Muscle of leg (tissue), 11 donors: ENCODE results near the gene PRDM16. TPM values are rescaled to one million over a fixed set of nuclear protein-coding genes. Genes with fewer than 3 reads are reported as not detected.
A peak's percentile ranks its signal among the peaks of the same experiment; 100 is the strongest.

Experiments
- DNase-seq: peaks from one replicate; pipeline ENCODE4 v3.0.0; 2013
- H3K27ac ChIP-seq: one replicate; pipeline ENCODE4 v1.5.1; 2013; ENCODE audit warnings: mild to moderate bottlenecking, low read length, control low read depth
- H3K27me3 ChIP-seq: one replicate; pipeline ENCODE4 v1.6.1; 2013; ENCODE audit warnings: low read length; ENCODE audit not compliant: control insufficient read depth, insufficient read depth
- H3K36me3 ChIP-seq: one replicate; pipeline ENCODE4 v1.6.1; 2013; ENCODE audit warnings: low read length; ENCODE audit not compliant: control insufficient read depth, insufficient read depth
- H3K4me1 ChIP-seq: one replicate; pipeline ENCODE4 v1.6.1; 2013; ENCODE audit warnings: low read length; ENCODE audit not compliant: control insufficient read depth, insufficient read depth
- H3K4me3 ChIP-seq: one replicate; pipeline ENCODE4 v1.5.1; 2013; ENCODE audit warnings: low read length, control low read depth
- H3K9me3 ChIP-seq: replicated peaks from 2 replicates; pipeline ENCODE4 v1.6.1; 2013; ENCODE audit warnings: low read depth, low read length; ENCODE audit not compliant: control insufficient read depth
- WGBS: methylation state at CpG from one replicate; pipeline ENCODE4 v1.1.5; 2013; ENCODE audit warnings: missing lambda C conversion rate; ENCODE audit not compliant: insufficient coverage; 5-methylcytosine and 5-hydroxymethylcytosine counted together
- polyA plus RNA-seq, 8 donors: library from polyadenylated mRNA; unstranded; fragments of 120-200 nt; gene quantifications; one replicate each; pipeline versions ENCODE4 v1.2.1 to v1.2.3, GENCODE V29; 2013; ENCODE audit warnings: inconsistent platforms in 1 of 8, low replicate concordance in 1 of 8; ENCODE audit not compliant: insufficient read length in 8 of 8, insufficient read depth in 1 of 8
- total RNA-seq: library from RNA; stranded (reverse); fragments of 120-200 nt; gene quantifications from one replicate; pipeline ENCODE4 v1.2.4, GENCODE V29; 2013

The PRDM16 gene
- total and polyA plus RNA-seq, 9 donors = 0.43 to 1.9 (median 0.95) TPM

DNA sequence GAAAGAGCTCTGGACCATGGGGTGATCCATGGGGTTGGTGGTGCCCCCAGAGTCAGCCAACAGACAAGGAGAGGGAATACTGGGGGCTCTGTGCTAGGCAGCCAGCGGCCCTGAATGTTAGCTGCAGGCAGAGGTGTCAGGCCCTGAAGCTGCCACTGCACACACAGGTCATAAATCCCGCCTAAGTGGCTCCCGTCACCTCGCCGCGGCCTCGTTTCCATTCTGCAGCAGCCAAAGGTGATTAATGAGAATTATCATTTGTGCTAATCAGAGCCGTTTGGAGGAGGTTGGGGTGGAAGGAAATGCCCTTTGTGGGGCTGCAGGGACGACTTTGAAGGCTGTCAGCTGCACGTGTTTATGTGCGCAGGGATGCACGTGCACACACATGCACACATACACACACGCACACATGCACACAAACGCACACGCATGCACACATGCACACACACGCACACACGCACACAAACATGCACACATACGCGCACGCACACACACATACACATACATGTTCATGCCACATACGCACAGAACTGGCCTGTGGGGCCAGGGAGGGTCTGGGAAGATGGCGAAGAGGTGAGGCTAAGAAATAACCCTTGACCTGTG lies 296.6 kb downstream of the PRDM16 start:
- Histone ChIP-seq H3K27me3 (peaks cover 57% of the 10 kb centered on the region), H3K4me3 (no peak overlapping the region), H3K4me1 (peaks cover 49% of the 10 kb centered on the region), H3K36me3 (no peaks in the 10 kb centered on the region), H3K9me3 (no peaks in the 10 kb centered on the region), H3K27ac (no peak overlapping the region)
- no peak for DNase-seq
- WGBS = 53% methylated on average over 12 of the region's 22 CpGs

DNA sequence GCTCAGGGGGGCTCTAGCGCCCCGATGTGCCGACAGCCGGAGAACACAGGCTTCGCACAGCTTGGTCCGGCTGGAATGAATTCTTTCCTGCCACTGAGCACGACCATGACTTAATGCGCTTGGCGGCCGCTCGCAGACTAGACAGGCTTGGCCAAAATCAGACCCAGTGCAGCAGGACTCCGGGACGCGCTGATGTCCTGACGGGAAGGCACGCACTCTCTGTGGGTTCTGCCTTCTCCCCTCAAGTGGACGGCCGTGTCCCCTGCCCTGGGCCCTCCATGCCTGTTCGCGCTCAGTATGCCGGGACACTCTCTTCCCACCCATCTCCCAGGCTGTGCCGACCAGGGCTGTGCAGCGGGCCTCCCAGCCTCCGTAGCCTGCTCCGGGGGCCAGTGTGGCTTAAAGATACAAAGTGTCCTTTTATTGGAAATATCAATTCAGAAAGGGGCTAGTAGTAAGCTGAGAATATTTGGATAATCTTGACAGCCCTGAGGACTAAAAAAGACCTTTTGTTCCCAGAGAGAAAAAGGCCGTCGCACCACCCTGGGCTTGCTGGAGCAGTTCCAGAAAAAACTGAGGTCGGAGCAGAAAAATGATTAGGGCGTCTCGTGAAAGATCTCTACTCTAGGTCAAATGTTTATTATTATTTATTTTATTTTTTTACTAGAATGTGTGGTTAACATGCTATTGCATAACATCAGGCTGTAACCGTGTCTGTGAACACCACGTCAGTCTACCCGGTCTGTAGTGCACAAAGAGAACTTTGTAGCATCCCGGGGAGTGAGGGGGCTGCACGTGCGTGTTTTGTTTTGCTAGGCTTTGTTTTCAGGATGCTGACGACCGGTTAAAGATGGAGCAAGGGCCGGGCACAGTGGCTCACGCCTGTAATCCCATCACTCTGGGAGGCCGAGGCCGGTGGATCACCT lies 297.4 kb downstream of the PRDM16 start:
- 40% methylated on average over 31 of the region's 42 CpGs for WGBS
- H3K27ac ChIP-seq = no peak overlapping the region
- DNase-seq = peak; percentile 68

DNA sequence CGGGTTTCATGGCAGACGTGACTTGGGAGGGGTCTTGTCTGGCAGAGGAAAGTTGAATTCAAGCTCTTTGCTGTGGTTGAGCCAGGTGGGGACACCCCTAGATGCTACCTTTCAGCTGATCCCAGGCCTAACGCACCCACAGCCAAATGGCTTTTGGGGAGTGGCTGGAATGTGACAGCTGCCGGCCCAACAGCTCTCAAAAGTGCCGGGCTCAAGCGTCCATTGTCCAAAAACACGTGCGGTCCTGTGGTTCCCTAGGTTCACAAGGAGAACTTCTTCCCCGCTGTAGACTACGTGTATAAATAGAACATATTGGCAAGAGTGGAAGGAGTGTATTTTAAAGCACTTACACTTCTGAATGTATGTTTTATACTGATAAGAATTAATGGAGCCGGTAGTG lies 298.4 kb downstream of the PRDM16 start:
- WGBS = 94% methylated on average over 3 of the region's 11 CpGs
- peaks cover 52% of the 10 kb centered on the region for H3K27me3 ChIP-seq
- no peaks in the 10 kb centered on the region for H3K9me3 ChIP-seq
- peak; percentile 29 for DNase-seq
- H3K36me3 ChIP-seq = no peaks in the 10 kb centered on the region
- no peak overlapping the region for H3K27ac ChIP-seq
- no peak overlapping the region for H3K4me3 ChIP-seq
- peaks cover 49% of the 10 kb centered on the region for H3K4me1 ChIP-seq

More for the DNA sequence above, 297.4 kb downstream of the PRDM16 start:
- Histone ChIP-seq H3K36me3 (no peaks in the 10 kb centered on the region), H3K27me3 (peaks cover 53% of the 10 kb centered on the region), H3K9me3 (no peaks in the 10 kb centered on the region), H3K4me3 (no peak overlapping the region), H3K4me1 (peaks cover 49% of the 10 kb centered on the region)

DNA sequence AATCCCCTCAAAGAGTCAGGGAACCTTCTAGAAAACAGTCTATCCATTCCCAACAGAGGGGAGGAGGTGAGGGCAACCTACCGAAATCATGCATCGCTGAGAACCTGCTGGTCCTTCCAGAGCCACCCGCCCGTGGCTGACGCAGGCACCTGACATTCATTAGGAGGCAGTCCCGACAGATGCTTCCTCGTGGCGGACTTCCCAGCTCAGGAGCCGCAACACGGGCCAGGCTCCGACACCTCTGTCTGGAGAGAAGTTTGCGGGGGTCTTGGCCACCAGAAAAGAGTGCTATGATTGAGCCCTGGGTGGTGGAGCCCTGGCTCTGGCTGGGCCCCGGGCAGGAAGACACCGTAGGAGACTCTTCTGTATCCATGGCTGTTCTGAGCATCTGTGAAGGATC lies 299.1 kb downstream of the PRDM16 start:
- no peaks in the 10 kb centered on the region for H3K9me3 ChIP-seq
- no peak overlapping the region for H3K4me3 ChIP-seq
- H3K27me3 ChIP-seq = peaks cover 51% of the 10 kb centered on the region
- DNase-seq = no peak
- no peak overlapping the region for H3K27ac ChIP-seq
- no peaks in the 10 kb centered on the region for H3K36me3 ChIP-seq
- 37% methylated on average over 14 of the region's 14 CpGs for WGBS
- peaks cover 49% of the 10 kb centered on the region for H3K4me1 ChIP-seq

DNA sequence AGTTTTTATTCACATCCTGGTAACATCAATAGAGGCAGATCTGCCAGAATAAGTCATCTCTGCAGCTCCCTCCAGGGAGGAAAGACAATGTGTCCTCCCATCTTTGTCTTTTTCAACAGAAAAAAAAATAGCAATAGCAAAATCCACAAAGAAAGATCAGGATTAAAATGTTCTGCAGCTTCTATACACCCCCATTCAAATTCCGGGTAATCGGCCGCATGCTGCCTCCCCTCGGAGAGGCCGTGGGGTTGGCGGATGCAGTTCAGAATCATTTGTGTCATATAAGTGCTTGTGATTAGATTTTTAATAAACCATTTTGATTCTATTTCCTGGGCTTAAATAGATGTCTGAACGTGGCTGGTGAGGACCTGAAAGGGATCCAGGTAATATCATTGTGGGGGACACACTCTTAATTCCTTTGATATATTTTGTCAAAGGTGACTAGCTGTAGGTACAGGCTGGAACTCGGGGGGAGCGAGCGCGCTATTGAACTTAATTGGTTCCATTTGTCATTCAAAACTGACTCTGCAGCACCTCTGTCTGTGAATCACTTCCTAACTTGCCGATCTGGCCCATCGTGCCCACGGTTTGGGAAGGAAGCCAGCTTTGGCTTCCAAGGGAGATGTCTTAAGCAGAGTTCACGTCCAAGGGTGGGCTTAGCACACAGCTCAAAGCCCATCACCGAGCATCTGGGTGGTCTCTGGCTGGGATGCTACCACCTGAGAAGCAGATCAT lies 299.9 kb downstream of the PRDM16 start:
- peaks cover 49% of the 10 kb centered on the region for H3K4me1 ChIP-seq
- DNase-seq = no peak
- WGBS = 20% methylated on average over 6 of the region's 16 CpGs
- no peak overlapping the region for H3K4me3 ChIP-seq
- H3K9me3 ChIP-seq = no peaks in the 10 kb centered on the region
- peaks cover 45% of the 10 kb centered on the region for H3K27me3 ChIP-seq
- peak overlapping the region; percentile 65 for H3K27ac ChIP-seq
- H3K36me3 ChIP-seq = no peaks in the 10 kb centered on the region

DNA sequence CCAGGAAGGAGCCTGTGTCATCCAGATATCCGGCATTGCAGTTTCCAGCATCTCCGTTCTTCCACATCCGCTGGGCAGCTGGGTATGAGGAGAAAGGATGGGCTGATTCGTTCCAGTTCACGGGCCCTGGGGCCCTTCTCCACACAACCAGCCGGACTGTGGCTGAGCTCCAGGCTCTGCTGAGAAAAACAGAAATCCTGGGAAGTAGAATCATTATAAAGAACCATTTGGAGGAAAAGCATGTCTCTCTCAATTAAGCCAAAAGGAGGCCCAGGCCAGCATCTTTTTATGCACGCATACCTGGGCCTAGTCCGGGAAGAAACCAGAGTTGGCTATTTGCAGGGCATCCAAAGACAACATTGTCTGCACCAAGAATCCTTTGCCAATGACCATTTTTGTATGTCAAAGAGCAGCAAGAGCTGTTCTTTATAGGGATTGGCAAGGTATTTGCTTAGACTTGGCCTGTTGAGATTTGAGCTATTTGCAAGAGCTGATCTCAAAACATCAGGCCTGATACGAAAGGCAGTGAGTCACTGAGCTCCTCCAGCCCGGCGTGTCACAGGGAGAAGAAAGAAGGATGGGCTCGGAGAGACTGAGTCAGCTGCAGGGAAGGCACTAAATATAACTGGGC lies 300.6 kb downstream of the PRDM16 start:
- Histone ChIP-seq H3K9me3 (no peaks in the 10 kb centered on the region), H3K4me1 (peaks cover 49% of the 10 kb centered on the region), H3K27ac (peak overlapping the region; percentile 65), H3K4me3 (no peak overlapping the region), H3K27me3 (peaks cover 40% of the 10 kb centered on the region), H3K36me3 (no peaks in the 10 kb centered on the region)
- WGBS = 21% methylated on average over 7 of the region's 12 CpGs
- peak; percentile 85 for DNase-seq

DNA sequence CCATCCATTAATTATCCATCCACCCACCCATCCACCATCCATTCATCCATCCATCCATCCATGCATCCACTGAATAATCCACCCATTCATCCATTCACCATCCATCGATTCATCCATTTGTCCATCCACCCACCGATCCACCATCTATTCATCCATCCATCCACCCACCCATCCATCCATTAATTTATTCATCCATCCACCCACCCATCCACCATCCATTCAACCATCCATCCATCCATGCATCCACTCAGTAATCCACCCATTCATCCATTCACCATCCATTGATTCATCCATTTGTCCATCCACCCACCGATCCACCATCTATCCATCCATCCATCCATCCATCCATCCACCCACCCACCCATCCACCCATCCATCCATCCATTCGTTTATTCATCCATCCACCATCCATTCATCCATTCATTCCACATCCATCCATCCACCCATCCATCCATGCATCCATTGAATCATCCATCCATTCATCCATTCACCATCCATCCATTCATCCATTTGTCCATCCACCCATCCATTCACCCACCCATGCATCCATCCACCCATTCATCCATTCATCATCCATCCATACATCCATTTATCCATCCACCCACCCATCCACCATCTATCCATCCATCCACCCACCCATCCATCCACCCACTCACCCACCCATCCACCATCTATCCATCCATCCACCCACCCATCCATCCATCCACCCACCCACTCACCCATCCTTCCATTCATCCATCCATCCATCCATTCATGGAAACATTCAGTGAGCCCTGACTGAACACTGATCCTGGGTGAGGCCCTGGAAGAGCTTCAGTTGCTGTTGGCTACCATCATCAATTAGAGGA lies 302.1 kb downstream of the PRDM16 start:
- Histone ChIP-seq H3K27me3 (peaks cover 34% of the 10 kb centered on the region), H3K4me1 (peaks cover 40% of the 10 kb centered on the region), H3K36me3 (no peaks in the 10 kb centered on the region), H3K4me3 (no peak overlapping the region), H3K27ac (no peak overlapping the region), H3K9me3 (no peaks in the 10 kb centered on the region)
- 98% methylated on average over 4 of the region's 4 CpGs for WGBS
- no peak for DNase-seq

DNA sequence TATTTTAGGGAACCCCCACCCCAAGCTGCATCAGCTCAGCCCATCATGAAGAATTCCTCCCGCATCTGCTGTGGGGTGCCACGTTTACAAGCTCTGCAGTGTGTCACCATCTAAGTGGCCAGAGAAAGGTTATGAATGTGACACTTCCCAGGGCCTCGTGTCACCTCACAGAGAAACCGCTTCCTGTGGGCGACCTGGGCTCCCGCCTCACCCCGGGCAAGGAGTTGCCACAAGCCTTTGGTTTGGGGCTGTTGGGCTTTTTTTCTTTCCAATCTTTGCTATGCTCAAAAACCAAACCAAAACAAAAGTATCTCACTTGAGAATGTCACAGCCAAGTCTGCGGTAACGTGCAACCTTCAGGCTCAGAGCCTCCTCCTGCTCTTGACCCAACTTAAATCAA lies 303.3 kb downstream of the PRDM16 start:
- Histone ChIP-seq H3K9me3 (no peaks in the 10 kb centered on the region), H3K4me3 (no peak overlapping the region), H3K27ac (no peak overlapping the region), H3K36me3 (no peaks in the 10 kb centered on the region), H3K27me3 (peaks cover 24% of the 10 kb centered on the region), H3K4me1 (peaks cover 30% of the 10 kb centered on the region)
- WGBS = 92% methylated on average over 5 of the region's 9 CpGs
- no peak for DNase-seq

DNA sequence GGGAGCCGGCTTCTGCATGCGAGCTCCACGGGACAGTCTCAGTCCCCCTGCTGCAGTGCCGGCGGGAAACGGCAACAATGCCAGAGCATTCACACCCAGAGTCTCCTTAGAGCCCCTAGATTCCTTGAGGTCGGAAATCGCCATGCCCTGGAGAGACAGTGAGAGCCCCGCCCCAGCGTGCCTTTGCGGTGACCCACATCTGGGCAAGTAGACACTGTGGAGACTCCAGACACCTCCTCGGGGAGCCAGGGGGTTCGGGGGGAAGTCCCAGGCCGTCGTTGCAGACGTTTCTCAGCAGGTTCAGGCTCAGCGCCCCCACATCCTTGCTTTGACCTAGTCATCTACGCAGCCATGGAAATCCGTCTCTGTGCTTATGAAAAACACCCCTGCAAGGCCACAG lies 304.2 kb downstream of the PRDM16 start:
- Histone ChIP-seq H3K27me3 (peaks cover 22% of the 10 kb centered on the region), H3K4me3 (no peak overlapping the region), H3K27ac (no peak overlapping the region), H3K9me3 (no peaks in the 10 kb centered on the region), H3K36me3 (no peaks in the 10 kb centered on the region), H3K4me1 (peaks cover 25% of the 10 kb centered on the region)
- no peak for DNase-seq
- 71% methylated on average over 19 of the region's 19 CpGs for WGBS
